NCI-H345 (cell line): Measurements from ENCODE around the gene MAGEL2.
"Not testable (repeated sequence)": the region's sequence is repeated elsewhere in the genome, so short reads cannot be mapped to it uniquely, and the experiment has no call there.

Experiments
- DNase-seq: peaks from one replicate; lab custom pipeline; 2025; lab: John Stamatoyannopoulos, UW

Gene MAGEL2

DNA sequence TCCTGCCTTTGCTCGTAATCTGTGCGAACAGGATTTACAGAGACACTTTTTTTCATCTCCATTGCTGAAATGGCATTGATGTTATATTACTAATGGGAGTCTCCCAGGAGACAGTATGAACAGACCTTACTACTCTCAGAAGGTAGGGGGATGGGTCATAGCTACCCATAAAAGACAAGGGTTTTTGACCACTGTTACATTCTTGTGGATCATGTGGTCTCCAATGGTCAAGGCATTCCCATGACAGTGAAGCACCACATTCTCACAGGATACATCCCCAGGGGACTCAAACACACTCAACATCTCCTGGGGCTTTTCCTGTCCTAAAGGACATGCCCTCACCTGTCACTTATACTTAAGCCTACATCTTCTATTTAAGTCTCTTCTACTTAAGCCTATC, 41.4 kb downstream of the MAGEL2 start:
- DNase-seq: no peak

DNA sequence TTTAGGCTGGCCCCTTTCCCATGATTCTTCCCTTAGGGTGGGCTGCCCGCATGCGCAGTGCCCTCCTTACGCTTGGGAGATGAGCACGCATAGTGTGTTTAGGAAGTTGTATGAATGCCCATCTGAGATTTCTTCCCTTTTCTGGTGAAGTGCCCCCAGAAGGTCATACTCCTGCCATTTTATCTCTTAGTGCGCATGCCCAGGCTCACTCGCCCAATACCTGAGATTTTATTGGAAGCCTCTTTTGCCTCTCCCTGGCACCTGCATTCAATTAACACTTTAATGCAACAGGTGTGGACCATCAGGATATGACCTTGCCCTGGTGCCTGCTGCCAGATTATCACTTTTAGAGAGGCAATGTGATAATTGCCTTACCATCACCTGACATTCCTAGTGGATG, 45.5 kb downstream of the MAGEL2 start:
- DNase-seq: no peak

DNA sequence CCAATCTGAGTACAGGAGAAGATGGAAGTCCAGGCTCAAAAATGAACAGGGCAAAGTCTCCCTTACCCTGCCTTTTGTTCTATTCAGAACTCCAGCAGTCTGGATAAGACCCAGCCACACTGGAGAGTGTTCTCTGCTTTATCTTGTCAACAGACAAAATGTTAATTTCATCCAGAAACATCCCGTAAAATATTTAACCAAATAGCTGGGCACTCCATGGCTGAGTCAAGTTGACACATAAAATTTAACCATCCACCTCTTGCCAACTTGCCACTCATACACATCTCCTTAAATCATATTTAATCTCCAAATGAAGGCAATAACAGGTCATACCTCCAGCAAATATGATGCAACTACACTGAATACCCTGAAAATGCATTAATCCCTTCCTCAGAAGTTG, 48.6 kb downstream of the MAGEL2 start:
- DNase-seq: no peak

DNA sequence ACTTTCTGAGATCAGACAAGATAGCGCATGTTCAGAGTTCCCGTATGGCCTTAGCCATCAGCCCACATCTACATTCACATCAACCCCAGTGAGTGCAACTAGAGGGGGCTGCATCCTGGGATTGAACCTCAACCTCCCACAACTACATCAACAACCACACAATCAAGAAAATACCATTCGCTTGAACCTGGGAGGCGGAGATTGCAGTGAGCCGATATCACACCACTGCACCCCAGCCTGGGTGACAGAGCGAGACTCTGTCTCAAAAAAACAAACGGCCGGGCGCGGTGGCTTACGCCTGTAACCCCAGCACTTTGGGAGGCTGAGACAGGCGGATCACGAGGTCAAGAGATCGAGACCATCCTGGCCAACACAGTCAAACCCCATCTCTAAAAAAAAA, 50.4 kb downstream of the MAGEL2 start:
- DNase-seq: not testable (repeated sequence)

DNA sequence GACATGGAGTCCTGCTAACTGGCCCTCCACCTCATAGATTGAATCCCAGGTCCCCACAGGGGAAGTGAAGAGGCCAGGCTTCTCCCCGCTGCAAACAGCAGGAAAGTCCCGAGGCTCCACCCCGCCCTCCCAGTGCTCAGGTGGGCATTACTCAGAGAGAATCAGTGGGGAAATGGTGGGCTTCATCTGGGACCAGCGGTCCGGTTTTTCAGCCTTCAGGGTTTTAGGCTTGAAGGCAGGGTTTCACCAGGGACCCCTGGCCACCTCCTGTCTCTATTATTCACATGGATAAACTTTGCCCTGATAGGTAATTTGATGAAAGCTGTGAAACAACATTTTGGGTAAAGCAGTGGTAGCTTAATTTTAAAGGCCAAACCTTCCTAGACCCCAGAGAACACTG, 50.9 kb downstream of the MAGEL2 start:
- no peak for DNase-seq

DNA sequence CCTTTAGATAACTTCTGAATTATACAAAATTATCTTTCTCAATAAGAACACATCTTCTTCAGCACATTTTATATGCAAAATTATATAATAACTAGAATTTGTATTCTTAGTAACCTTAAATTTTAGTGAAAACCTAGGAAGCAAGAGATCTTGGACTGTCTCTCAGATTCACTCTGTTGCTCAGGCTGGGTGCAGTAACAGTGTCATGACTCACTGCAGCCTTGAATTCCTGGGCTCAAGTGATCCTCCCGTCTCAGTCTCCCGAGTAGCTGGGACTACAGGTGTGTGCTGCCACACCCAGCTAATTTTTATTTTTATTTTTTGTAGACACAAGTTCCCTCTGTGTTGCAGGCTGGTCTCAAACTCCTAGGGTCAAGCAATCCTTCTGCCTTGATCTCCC, 52.3 kb downstream of the MAGEL2 start:
- no peak for DNase-seq

DNA sequence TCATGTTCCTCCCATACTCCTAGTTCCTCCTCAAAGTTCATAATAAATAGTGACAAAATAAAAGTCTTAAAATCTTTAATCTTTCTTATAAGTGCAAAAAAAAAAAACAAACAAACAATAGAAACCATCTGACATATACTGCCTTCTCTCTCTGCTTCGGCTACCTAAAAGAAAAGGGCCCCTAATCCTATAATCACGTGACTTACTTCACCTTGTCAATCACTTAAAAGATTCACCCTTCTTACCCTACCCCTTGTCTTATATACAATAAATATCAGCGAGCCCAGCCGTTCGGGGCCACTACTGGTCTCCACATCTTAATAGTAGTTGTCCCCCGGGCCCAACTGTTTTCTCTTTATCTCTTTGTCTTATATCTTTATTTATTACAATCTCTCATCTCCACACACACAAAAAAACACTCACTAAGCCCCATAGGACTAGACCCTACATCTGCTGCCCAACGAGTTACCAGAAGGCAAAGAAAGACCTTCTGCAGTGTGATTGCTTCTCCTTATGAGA, 53.4 kb downstream of the MAGEL2 start:
- no peak for DNase-seq
